Right renal pelvis (tissue), 4 donors: ENCODE measurements around the gene CACNA2D4. TPM values are rescaled to one million over a fixed set of nuclear protein-coding genes. Genes with fewer than 3 reads are reported as not detected.
"Not testable (repeated sequence)": the region's sequence is repeated elsewhere in the genome, so short reads cannot be mapped to it uniquely, and the experiment has no call there.

Experiments
- DNase-seq, 4 donors: peaks; one replicate each; pipeline ENCODE4 v3.0.0-alpha.2; 2013; ENCODE audit warnings: low read depth in 4 of 4, low spot score in 3 of 4, missing footprints in 1 of 4
- polyA plus RNA-seq, 4 donors: library from polyadenylated mRNA; unstranded; fragments of 120-200 nt; gene quantifications; one replicate each; pipeline ENCODE4 v1.2.1, GENCODE V29; 2013; ENCODE audit not compliant: insufficient read length in 4 of 4

Gene CACNA2D4
- polyA plus RNA-seq = 1 to 10 TPM; 1.9 to 3.0 (median 2.3) TPM

- DNase-seq = no peak
These were observed at the start of gene CACNA2D4 for GRCh38 chr12:1918081-1918883. Gene CACNA2D4 (minus strand): TSS chr12:1918652. CDS start chr12:1918473, 179 bp downstream.

- no peak for DNase-seq
These were observed 48.2 kb upstream of the CACNA2D4 start for GRCh38 chr12:1966561-1967226.

DNA sequence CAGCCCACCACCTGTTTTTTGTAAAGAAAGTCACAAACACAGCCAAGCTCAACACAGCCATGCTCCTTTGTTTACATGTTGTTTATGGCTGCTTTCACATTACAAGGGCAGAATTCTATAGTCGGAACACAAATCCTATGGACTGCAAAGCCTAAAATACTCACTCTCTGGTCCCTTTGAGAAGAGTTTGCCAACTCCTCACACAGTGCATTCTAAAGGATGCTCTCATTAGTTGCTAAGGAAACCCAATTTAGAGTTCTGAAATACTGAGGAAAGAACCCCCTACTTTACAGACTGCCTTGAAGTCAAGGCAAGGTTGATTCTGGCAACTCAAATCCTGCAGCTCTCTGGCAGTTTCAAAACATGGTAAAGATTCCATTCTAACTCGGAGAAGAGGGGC is 47.5 kb upstream of the CACNA2D4 start:
- DNase-seq = no peak

DNA sequence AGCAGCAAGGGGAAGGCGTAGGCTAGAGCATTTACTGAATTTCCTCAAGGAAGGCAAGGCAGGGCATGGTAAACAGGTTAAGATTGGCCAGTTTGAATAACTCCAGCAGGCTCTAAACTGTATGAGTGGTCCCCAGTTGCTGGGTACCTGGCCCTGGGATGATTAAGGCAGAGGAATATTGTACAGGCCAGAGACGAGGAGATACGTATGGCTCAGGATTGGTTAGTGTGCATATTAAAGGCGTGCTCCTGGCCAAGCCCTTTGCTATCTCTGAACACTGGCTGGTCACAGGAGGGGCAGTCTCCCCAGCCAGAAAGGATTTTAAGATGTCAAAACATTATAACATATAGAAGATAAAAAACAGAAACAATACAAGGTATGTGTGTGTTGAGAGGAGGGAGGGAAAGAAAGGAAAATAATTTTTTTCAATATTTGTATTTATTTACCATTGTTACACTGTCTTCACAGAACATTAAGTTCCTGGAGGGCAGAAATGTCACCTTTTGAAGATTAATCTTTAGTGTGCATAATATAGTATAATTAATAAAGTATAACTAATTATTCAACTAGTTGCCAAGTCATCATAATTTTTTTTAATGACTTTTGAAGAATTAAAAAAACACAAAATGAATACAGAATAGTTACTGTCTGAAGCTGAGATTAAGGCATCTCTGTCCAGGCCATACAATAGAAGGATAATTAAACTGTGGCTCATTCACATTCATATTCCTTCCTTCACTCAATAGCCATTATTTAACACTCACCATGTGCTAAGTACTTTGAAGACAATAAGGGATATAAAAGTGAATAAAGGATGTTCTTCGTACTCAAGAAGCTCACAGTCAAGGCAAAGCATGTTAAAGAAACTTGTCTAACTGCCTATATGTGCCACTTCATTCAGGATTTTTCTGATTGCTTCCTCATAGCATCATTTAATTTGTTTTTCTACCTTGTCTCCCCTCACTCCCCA is 43.9 kb upstream of the CACNA2D4 start:
- DNase-seq = no peak

DNA sequence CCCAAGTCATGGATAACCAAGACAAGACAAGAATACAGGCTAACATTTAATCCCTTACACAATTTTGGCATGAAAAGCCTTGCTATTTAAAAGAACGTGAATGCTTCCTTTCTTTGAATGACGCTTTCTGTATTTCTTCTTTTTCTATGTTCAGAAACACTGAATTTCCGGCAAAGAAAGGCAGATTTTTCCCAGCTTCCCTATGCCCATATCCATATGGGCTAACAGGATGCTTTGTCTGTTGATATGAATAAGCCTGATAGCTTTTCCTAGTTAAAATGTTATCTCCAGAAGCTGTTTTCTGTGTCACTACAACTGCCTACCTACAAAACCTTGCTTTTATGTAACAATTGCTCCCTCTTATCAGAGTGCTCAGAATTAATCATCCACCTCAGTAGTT is 38.3 kb upstream of the CACNA2D4 start:
- DNase-seq = no peak

- DNase-seq = no peak
These were observed 31.5 kb upstream of the CACNA2D4 start for GRCh38 chr12:1949771-1950470.

DNA sequence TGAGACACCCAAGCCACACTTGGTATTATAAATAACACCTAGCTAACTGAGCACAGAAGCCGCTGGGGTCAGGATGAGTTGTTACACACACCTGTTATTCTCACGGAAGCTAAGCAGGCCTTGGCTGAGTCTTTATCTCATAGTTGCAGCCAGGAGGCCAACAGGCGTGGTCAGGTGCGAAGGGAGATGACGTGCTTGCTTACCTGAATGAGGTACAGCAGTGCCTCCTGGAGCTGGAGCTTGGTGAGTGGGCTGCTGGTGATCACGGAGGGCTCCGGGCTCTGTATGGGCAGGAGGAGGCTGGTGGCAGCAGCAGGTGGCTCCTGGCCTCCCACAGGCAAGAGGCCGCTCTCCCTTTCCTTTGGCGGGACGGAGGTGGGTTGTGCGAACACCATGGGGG is 30.4 kb upstream of the CACNA2D4 start:
- no peak for DNase-seq

DNA sequence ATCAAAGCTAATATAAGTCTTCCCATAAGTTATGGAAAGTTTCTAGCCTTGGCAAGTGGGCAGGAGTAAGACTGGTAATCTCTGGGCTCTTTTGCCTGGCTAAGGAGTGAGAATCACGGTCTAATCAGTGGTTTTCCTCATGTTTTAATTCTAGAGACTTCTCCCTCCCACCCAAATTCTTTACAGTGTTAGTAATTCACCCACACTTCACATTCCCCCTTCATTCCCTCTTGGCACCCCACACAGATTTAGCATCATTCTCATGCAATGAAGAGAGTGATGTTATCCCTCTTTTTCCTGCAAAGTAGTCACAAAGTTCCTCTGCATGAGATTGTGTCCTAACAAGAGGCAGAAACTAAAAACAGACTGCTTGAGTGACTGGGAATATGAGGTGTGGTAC is 28.6 kb upstream of the CACNA2D4 start:
- DNase-seq = no peak

GRCh38 chr12:1946296-1946695 is 27.8 kb upstream of the CACNA2D4 start:
- no peak for DNase-seq

DNA sequence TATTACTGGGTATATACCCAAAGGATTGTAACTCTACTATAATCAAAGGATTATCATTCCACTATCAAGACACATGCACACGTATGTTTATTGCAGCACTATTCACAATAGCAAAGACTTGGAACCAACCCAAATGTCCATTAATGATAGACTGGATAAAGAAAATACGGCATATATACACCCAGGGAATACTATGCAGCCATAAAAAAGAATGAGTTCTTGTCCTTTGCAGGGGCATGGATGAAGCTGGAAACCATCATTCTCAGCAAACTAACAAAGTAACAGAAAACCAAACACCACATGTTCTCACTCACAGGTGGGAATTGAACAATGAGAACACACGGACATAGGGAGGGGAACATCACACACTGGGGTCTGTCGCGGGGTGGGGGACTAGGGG is 27.1 kb upstream of the CACNA2D4 start:
- DNase-seq = not testable (repeated sequence)

DNA sequence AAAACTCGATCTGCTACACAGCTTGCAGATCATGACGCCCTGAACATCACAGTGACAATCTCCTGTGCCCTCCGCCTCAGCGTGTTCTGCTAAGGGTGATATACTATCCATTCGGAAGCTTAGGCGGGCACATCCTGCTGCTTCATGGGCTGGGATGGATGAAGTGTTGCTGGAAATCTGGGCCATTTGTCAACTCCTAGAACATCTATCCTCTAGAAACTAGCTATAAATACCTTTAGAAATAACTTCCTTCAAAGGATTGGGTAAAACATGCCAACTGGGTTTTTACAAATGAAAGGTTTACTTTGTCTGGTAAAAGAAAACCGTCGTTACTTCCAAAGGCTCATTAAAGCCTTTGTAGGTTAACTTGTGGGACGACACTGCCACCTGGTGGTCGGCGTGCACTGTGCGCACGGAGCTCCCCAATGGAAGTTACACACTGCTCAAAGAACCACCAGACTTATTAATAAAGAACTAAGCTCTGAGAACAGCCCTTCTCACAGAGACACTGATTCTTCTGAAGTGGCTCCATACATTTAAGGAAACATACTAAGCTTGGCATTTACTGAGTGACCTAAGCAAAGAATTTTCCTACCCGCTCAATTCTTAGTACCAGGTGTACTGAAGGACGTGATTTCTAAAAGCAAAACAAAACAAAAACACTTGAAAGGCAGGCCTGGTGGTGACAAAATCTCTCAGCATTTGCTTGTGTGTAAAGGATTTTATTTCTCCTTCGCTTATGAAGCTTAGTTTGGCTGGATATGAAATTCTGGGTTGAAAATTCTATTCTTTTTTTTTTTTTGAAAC is 21.6 kb upstream of the CACNA2D4 start:
- peak; percentile 71 to 84 (median 75) for DNase-seq

DNA sequence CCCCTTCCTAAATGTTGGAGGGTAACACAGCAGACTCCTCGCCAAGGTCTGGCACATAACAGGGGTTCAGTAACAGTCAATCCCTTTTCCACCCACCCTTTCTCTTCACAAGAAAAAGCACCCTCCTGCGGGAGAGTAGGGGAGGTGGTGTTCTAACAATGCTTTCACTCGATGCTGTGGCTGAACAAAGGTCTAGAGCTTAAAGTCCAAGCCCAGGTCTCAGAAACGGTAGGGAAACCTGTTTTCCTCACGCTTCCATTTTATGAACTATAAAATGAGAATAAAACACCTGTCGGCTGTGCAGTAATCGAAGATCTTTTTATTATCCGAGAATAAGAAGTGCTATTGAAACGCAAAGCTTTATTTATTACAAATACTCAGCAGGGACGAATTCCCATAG is 20.9 kb upstream of the CACNA2D4 start:
- DNase-seq = no peak

DNA sequence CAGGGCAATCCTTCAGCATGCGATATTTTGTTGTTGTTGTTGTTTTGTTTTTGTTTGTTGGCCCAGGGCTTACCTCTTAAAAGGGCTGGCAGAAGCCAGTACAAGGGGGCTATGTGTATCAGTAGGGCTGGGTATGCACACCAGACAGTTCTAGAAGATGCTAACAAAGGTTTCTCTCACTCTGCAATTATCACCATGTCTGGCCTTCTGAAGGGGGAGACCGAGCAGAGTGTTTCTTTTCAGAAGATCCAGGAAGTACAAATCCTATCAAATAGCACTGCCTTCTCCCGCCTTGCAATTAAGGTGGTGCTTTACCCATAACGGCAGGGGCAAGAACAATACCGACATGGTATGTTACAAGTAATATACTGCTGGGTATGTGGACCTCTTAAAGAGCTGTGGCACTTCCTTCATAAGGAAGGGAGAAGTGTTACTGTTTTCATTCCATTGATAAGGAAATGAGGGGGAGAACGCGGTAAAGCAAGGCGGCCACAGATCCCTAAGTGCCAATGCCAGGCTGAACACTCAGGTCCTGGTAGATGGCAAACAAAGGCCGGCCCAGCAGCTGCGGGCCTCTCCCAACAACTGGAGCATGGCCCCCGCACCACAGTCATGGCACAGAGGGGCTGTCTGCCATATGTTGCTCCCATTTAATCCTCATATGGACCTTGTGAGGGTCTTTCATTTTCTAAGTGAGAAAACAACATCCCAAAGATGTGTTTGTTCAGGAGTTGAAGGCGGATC is 19.2 kb upstream of the CACNA2D4 start:
- no peak for DNase-seq

DNA sequence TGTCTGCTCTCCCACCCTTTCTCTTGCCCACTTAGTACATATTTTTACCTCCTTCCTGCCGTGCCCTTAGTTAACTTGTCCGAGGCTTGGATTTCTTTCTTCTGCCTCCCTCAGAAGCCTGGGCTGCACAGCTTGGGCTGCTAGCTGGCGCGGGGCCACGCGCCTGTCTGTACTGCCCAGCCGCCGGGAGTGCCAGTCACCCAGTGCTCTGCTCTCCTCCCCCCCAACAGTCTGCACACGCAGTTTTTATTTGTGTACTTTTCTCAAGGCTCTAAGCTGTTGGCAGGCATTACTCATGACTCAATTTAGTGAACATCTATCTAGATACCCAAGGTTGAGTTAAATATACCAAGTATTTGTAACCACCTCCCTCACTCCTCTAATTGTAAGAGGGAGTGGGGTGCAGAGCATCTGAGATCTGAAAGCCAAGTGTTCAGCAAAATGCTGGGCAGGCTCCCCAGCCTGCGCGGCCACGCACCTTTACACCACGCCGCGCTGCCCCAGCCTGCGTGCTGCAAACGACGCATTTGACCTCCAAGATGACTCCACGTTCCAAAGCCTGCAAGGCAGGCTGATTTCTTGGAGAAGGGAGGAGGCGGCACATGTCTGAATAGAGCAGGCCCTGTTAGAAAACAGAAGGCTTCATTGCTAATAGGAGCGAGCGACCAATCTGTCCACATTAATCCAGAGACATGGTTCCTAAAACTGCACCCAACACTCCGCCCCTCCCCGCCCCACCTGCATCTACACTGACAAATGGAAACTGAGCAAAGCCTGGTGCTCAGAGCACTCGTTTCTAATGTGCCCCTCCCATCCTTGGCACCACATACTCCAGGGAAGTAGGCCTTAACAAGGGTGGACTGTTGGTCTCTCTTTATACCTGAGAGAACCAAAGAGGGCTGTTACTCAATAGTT is 18.2 kb upstream of the CACNA2D4 start:
- no peak for DNase-seq

DNA sequence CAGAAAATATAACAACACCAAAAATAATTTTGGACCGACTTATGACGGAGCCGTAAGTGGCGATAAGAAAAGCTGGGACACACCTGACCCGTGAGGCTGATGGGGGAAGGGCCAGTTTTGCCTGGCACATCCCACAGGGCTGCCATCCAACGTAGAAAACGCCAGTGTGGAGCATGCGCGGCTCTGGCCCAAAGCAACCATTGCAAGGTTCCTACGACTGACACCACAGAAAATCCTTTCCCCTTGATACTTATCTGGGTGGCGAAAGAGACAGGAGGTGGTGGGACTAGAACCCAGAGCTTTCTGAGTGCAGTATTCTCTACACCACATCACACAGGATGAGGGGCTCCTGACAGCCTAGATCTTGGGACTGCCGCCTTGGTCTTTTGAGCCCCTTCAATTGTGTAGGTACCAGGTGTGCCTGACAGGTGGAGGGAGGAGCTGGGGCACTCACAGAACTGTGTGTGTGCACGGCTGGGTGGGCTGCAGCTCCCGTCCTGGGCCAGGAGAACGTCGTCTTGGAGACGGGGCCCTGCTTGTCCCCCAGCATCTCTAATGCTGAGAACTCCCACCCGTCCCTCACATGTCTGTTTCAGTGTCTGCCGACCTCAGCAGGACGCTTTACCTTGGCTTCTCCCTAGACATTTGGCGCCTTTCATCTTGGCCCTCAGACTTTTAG is 17.4 kb upstream of the CACNA2D4 start:
- DNase-seq = no peak

- no peak for DNase-seq
These were observed 16.8 kb upstream of the CACNA2D4 start for GRCh38 chr12:1935242-1935641.

GRCh38 chr12:1934831-1935230 is 16.4 kb upstream of the CACNA2D4 start:
- no peak for DNase-seq
